GM20431 (cell line): Measurements from ENCODE around the gene SMARCE1.

ENCODE experiments used
- in situ Hi-C: fragments of 300-500 bp; cut with MseI, MboI; formaldehyde crosslinking; loops from one replicate; pipeline ENCODE4 v1.15.0; 2020; ENCODE audit warnings: low sequenced_read_pairs; ENCODE audit not compliant: unreplicated experiment

SMARCE1 gene

DNA sequence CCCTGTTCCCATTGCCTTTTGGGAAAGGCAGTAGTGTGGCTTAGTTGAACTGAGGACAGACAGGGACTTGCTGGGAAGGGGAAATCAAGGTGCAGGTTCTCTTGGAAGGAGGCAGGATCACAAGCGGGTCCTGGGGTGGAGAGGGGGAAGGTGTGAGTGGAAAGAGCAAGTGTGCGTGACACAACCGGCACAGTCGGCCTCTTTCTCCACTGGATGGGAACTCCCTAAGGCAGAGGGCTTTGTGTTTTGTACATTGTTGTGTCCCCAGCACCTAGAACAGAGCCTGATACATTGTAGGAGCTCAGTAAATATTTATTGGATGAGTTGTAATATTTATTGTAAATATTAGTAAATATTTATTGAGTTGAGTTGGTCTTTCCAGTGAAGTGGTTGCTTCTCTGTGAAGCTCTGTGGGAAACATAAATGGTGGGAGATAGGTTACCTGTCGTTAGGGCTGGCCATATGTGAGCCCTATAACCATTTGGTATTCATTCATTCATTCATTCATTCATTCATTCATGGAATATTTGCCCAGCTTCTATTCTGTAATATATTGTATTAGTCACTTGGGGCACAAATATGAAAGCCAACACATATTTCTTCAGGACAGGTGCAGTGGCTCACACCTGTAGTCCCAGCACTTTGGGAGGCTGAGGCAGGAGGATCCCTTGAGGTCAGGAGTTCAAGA lies 34.0 kb downstream of the SMARCE1 start:
- in situ Hi-C loops, result no loop called here

GRCh38 chr17:40612599-40613244 lies 34.9 kb downstream of the SMARCE1 start:
- in situ Hi-C loops, result no loop called here

- in situ Hi-C loops, result no loop called here
Observed at GRCh38 chr17:40611840-40612474, 35.7 kb downstream of the SMARCE1 start.

DNA sequence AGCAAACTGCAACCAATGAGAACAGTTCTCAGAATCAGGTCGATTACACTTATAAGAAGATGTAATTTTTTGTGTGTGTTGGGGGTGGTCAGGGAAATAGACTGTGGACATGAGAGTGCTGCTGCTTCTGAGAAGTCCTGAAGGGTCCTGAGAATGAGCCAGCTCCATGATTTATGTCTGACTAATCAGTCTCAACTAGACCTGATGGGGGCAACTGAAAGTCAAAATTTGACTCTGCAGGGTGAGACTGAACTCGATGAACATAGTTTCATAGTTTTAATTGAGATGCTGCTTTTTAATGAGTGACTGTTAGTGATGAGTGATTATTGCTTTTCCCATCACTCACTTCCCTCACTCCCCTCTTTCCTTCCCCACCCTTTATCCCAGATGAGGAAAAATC lies 37.3 kb downstream of the SMARCE1 start:
- in situ Hi-C loops, result no loop called here

DNA sequence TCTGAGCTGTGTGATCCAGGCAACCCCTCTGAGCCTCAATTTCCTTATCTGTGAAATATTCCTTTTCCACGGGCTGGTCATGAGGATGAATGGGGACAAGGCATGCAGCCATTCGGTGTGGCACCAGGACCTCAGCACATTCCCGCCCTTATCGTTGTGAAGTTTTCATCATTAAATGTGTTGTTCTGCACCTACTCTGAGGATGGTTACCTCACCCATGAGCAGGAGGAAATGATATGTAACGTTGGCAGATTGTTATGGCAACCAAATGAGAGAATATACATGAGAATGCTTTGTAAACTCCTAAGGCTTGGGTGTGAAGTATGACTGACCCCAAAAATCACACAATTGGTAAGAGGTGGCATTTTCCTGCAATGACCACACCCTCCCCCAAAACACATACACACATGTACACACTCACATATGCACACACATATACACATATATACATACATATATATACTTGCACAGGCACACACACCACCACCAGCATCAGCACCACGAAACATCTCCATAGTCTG lies 39.5 kb downstream of the SMARCE1 start:
- in situ Hi-C loops, result no loop called here

DNA sequence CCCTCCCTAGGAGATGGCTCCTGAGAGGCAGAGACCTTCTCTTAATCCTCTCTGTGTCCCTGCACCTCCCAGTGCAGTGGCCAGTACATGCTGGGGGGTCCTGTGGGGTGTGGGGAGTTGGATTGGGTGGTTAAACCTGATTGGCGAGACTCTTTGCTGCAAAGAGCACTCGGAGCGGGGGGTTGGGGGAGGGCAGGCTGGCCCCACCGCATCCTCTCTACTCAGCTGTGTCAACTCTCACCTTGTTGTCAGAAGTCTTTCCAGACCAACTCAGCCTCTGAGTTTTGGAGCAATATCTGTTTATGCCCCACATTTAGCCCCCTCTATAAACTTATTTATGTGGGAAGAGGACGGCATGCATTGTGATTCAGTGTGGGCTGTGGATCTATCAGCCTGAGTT lies 40.0 kb downstream of the SMARCE1 start:
- in situ Hi-C loops, result no loop called here

DNA sequence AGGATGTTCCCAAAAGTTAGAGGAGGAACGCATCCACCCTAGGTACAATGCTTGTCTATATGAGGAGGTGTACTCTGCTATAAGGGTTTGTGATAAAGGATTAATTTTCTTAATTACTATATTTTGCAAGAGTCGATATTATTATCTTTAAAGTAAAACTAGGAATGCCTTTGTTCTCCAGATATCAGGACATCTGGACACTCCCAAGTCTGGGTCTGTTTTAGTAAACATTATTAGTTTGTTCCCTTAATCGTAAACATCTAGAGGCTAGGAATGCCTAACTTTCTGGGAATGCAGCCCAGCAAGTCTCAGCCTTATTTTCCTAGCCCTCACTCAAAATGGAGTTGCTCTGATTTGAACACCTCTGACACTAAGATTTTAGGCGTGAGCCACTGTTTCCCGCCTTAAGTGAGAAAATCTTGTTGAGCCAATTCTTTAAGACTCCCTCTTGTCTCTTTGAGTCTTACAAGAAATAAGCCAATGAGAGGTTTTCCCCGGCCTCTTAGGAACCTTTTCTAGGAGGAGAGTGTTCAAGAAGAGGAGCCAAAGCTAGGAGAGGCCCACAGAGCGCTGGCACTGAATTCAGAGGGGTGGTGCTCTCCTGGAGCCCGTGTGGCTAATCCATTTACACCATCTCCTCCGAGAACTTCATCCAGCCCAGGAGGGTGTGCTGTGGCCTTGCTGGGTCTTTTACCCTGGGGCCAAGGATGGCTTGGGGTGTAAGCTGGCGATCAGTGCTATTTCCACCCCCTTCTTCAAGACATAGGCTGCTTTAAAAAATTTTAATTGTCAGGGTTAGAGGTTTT lies 40.9 kb downstream of the SMARCE1 start:
- in situ Hi-C loops, result no loop called here

DNA sequence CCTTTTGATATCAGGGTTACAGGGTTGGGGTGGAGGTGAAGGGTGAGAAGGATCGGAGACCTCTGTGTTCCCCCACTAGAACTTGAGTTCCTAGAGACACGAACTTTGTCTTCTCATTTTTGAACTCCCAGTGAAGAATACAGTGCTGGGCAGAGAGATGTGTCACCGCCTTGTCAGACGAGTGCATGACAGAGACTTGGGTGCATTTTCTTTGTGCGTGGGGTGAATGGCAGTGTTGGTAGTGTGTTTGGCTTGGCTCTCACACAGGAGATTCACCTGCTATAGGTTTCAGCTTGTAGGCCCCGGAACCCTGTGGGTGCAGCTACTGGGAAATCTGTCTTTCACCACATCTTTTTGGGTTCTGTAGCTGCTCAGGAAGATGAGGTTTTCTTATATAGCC lies 42.3 kb downstream of the SMARCE1 start:
- in situ Hi-C loops, result no loop called here

GRCh38 chr17:40604327-40605080 lies 43.1 kb downstream of the SMARCE1 start:
- in situ Hi-C loops, result no loop called here

DNA sequence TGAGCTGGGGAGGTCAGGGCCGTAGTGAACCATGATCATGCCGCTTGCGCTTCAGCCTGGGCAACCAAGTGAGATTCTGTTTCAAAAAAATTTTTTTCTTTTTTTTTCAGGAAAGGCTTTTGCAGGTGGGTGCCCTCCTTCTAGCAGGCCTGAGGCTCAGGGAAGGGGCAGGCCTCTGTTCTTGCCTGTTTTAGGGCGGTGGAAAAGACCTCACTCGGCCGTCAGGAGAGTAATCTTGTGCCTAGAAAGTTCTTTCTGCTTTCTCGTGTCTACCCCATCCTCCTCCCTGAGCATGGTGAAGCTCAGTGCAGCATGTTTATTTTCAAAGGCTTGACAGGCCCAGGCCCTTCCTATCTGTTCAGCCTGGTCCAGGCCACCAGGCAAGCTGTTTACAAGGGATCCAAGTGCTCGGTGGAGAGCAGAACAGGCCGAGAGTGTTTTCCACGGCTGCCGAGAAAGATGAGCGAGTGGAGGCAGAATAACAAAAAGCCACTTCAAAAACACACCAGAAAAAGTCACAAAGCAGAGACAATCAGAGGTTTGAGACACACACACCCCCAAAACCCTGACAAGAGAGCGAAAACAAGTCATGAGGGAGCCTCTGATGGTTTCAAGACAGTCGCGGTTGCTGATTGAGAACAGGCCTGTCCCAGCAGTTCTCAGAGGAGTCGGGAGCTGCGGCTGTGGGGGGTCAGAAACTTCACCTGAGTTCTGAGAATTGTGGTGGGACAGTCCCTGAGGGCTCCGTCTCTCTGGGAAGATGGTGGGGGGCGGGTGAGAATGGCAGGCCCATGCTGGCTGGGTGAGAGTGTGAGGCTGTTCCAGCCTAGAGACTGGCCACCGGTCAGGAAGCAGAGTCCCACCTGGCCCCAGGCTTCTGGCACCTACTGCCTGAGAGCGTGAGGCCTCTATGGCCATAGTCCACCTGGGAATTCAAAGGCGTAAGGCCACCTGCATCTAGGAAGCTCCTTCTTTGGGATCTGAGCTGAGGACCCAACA lies 44.9 kb downstream of the SMARCE1 start:
- in situ Hi-C loops, result no loop called here

DNA sequence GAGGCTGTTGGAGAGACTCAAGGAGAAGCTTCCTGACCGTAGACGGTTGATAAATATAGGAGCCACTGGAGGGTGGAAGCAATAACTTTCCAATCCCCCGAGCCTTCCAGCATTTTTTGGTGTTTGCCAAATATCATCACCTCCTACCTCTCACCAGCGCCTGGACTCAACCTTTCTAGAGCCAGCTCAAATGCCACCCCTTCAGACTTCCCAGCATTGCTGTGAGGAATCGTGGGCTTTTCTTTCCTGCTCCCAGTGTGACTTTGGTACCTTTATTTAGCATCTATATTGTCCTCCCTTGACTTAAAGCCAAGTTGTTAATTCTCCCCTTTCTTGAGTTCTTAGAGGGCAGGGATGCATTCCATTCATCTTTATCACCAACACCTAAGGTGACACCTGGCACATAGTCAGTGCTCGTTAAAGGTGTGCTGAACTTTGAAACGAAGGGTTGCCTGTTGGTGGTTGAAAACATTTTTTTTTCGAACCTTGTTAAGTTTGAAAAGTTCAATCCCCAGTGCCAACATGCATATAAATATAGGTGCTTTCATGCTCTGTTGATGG lies 47.1 kb downstream of the SMARCE1 start:
- in situ Hi-C loops, result no loop called here

GRCh38 chr17:40599468-40599763 lies 48.2 kb downstream of the SMARCE1 start:
- in situ Hi-C loops, result no loop called here

DNA sequence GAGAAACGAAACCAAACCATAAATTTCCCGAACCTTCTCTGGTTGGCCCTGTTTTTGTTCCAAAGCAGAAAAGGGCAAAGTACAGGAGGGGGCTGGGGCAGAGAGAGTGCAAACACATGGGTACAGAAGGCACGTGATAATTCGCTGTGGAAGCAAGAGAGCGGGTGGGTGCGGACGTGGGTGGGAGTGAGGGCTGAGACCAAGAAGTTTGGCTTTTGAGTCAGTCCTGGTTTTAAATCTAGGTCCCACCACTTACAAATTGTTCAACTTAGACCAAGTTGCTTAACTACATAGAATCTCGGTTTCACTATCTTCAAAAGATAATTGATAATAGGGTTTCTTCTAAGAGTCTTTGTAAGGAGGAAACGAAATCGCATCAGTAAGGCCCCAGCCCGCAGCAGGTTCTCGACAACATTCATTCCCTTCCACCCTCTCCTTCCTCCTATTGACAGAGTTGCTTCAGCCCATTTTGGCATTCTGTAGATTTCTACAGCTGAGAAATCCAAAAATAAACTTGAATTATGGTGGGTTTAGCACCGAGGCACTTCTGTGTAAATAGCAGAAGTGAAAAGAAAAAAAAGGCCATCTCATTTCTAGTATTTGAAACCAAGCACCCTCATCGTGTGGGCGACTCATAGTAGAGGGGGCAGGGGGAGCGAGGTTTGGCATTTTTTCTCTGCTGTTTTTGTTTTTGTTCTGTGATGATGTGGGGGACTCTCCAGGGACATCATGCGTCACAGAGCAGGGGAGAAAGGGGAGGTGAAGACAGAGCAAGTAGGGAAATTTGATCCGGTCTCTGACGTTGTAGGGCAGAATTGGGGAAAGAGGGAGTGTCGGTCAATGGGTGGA lies 48.8 kb downstream of the SMARCE1 start:
- in situ Hi-C loops, result no loop called here

DNA sequence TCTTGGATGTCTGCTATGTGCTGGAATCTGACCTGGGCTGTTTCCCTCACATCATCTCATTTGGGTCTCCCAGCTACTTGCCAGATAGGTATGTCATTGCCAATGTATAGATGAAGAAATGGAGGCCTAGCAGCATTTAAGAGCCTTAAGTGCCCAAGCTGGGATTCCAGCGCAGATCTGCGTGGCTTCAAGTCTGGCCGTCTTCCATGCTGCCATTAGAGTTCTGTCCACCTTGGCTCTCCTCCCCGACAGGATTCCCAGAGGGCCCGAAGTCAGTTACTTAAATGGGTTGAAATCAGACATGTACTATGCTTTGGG lies 49.4 kb downstream of the SMARCE1 start:
- in situ Hi-C loops, result no loop called here

- in situ Hi-C loops, result no loop called here
Observed at GRCh38 chr17:40597556-40598300, 49.9 kb downstream of the SMARCE1 start.

- in situ Hi-C loops, result no loop called here
Observed at GRCh38 chr17:40597156-40597555, 50.5 kb downstream of the SMARCE1 start.

- in situ Hi-C loops, result no loop called here
Observed at GRCh38 chr17:40596261-40596919, 51.2 kb downstream of the SMARCE1 start.
